Mucosa of rectum (tissue), 2 donors: ENCODE results near the gene COL12A1.
A peak's percentile ranks its signal among the peaks of the same experiment; 100 is the strongest.

ENCODE experiments used
- H3K27ac ChIP-seq, 2 donors: one replicate each; pipeline ENCODE4 v1.7.0; 2013; ENCODE audit warnings: inconsistent platforms in 2 of 2, low read depth in 2 of 2, low read length in 2 of 2
- H3K27me3 ChIP-seq, 2 donors: one replicate each; pipeline ENCODE4 v1.7.0; 2013; ENCODE audit warnings: low read length in 2 of 2; ENCODE audit not compliant: control insufficient read depth in 2 of 2, insufficient read depth in 2 of 2
- H3K36me3 ChIP-seq, 2 donors: one replicate each; pipeline ENCODE4 v1.7.0; 2013; ENCODE audit warnings: low read length in 2 of 2; ENCODE audit not compliant: control insufficient read depth in 2 of 2, insufficient read depth in 2 of 2
- H3K4me1 ChIP-seq, 2 donors: one replicate each; pipeline ENCODE4 v1.7.0; 2013; ENCODE audit warnings: low read length in 2 of 2, mild to moderate bottlenecking in 1 of 2; ENCODE audit not compliant: control insufficient read depth in 2 of 2, insufficient read depth in 2 of 2
- H3K4me3 ChIP-seq, 2 donors: one replicate each; pipeline ENCODE4 v1.7.0; 2013; ENCODE audit warnings: low read length in 2 of 2
- H3K9ac ChIP-seq, 2 donors: one replicate each; pipeline ENCODE4 v1.7.0; 2013; ENCODE audit warnings: low read length in 2 of 2, low read depth in 1 of 2, mild to moderate bottlenecking in 1 of 2
- H3K9me3 ChIP-seq, 2 donors: one replicate each; pipeline ENCODE4 v1.7.0; 2013; ENCODE audit warnings: low read length in 2 of 2; ENCODE audit not compliant: control insufficient read depth in 2 of 2
- donor health status: healthy.
- donor health status: Normal muscosa, but diverticular disease.

The COL12A1 gene

GRCh38 chr6:75213732-75214131 lies 7.9 kb upstream of the COL12A1 start:
- Histone ChIP-seq H3K27ac (no peak overlapping the region), H3K4me1 (peaks cover 2 to 7% of the 10 kb centered on the region in 2 donors), H3K9ac (no peak overlapping the region)

GRCh38 chr6:75213112-75213511 lies 7.3 kb upstream of the COL12A1 start:
- Histone ChIP-seq H3K36me3 (no peaks in the 10 kb centered on the region), H3K9me3 (no peaks in the 10 kb centered on the region), H3K4me1 (peaks cover 4 to 10% of the 10 kb centered on the region in 2 donors), H3K4me3 (no peak overlapping the region), H3K27me3 (peaks cover 8% of the 10 kb centered on the region in 2 donors), H3K27ac (no peak overlapping the region), H3K9ac (no peak overlapping the region)

More at GRCh38 chr6:75213732-75214131, 7.9 kb upstream of the COL12A1 start:
- Histone ChIP-seq H3K27me3 (peaks cover 1% of the 10 kb centered on the region in 2 donors), H3K9me3 (no peaks in the 10 kb centered on the region), H3K36me3 (no peaks in the 10 kb centered on the region), H3K4me3 (no peak overlapping the region)

GRCh38 chr6:75211920-75212590 lies 6.2 kb upstream of the COL12A1 start:
- peak overlapping the region in 1 of 2 donors; percentile 19 for H3K27ac ChIP-seq
- no peak overlapping the region for H3K4me3 ChIP-seq
- H3K9ac ChIP-seq, result no peak overlapping the region
- no peaks in the 10 kb centered on the region for H3K36me3 ChIP-seq
- H3K4me1 ChIP-seq, result peaks cover 7 to 10% of the 10 kb centered on the region in 2 donors
- peaks cover 16 to 17% of the 10 kb centered on the region in 2 donors for H3K27me3 ChIP-seq
- H3K9me3 ChIP-seq, result no peaks in the 10 kb centered on the region

DNA sequence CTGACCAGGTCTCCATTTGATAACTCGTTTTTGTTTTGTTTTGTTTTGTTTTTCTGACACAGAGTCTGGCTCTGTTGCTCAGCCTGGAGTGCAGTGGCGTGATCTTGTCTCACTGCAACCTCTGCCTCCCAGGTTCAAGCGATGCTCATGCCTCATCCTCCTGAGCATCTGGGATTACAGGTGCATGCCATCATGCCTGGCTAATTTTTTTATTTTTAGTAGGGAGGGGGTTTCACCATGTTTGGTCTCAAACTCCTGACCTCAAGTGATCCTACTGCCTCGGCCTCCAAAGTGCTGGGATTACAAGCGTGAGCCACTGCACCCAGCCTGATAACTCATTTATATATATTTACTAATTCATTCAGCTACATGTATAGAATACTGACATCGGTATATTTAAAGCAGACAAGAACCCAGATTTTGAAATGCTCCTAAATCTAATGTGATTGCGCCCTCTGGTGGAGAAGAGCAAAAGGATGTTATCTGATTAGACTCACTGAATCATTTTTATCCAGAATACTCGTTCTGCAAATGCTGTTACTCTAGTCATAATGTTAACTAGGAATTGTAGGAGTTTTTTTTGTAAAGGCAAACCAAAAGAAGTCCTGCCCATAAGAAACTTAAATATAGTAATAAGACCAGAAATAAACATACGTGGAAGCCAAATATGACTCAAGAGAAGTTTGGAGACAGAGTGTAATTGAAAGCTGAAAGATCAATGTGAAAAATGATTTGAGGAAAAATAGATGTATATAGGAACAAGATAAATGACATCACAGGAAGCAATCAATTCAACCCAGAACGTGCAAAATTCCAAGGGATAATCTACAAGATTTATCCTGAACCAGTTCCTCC lies 5.3 kb upstream of the COL12A1 start:
- no peak overlapping the region for H3K27ac ChIP-seq
- H3K4me1 ChIP-seq, result peaks cover 11 to 13% of the 10 kb centered on the region in 2 donors
- H3K9ac ChIP-seq, result no peak overlapping the region
- H3K9me3 ChIP-seq, result no peaks in the 10 kb centered on the region
- H3K36me3 ChIP-seq, result no peaks in the 10 kb centered on the region
- H3K4me3 ChIP-seq, result no peak overlapping the region
- H3K27me3 ChIP-seq, result peaks cover 25 to 26% of the 10 kb centered on the region in 2 donors

GRCh38 chr6:75209184-75209723 lies 3.4 kb upstream of the COL12A1 start:
- peaks cover 38 to 42% of the 10 kb centered on the region in 2 donors for H3K27me3 ChIP-seq
- peaks cover 12 to 15% of the 10 kb centered on the region in 2 donors for H3K4me1 ChIP-seq
- H3K9ac ChIP-seq, result no peak overlapping the region
- H3K36me3 ChIP-seq, result no peaks in the 10 kb centered on the region
- H3K27ac ChIP-seq, result no peak overlapping the region
- H3K9me3 ChIP-seq, result no peaks in the 10 kb centered on the region
- no peak overlapping the region for H3K4me3 ChIP-seq

DNA sequence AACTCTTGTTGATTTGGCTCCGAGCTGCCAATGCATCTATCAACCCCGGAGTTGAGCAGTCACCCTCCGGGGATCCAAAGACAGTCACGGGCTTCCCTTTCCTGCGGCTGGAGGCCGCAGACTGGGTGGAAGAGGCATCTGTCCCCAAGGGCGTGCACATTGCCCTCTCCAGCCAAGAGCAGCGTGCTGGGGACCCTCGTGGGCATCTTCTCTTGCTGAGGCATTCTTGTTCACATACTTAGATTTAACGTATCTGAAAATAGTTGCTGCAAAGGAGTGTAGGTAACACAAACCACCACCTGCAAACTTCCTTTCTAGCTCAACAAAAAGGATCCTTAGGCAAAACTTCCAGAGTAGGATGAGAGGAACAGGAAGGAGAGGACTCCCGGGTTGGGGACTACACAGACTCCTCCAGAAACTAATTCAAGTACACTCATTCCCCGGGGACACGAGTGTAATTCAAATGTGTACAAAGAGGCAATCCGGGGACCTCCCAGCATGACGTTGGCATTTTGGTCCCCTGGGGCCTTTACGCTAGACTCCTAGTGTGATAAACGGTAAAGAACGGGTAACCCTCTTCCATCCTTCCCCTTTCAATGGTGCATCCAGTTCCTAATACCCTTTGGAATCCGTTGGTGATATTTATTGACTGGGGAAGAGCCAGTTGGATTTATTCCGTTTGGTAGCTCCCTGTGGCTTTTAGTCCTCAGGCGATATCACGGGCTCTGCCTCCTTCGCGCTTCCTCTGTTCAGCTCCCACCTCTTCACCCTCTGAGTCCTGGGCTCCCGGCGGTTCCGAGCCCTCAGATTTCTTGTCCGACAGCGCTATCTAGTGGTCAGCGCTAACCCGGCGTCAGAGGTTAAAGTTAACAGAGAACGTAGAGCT lies 2.7 kb upstream of the COL12A1 start:
- Histone ChIP-seq H3K9ac (peak overlapping the region; percentile 2 to 13), H3K27ac (no peak overlapping the region), H3K4me3 (peak overlapping the region in 1 of 2 donors; percentile 51), H3K9me3 (no peaks in the 10 kb centered on the region), H3K36me3 (no peaks in the 10 kb centered on the region), H3K4me1 (peaks cover 12 to 15% of the 10 kb centered on the region in 2 donors), H3K27me3 (peaks cover 42 to 49% of the 10 kb centered on the region in 2 donors)

GRCh38 chr6:75206576-75207342 lies 906 bp upstream of the COL12A1 start:
- no peaks in the 10 kb centered on the region for H3K9me3 ChIP-seq
- H3K27ac ChIP-seq, result peak overlapping the region; percentile 32 to 77
- peak overlapping the region; percentile 54 to 76 for H3K4me3 ChIP-seq
- H3K27me3 ChIP-seq, result peaks cover 54% of the 10 kb centered on the region in 2 donors
- H3K9ac ChIP-seq, result peak overlapping the region in 1 of 2 donors; percentile 3
- H3K36me3 ChIP-seq, result no peaks in the 10 kb centered on the region
- peaks cover 12% of the 10 kb centered on the region in 2 donors for H3K4me1 ChIP-seq

DNA sequence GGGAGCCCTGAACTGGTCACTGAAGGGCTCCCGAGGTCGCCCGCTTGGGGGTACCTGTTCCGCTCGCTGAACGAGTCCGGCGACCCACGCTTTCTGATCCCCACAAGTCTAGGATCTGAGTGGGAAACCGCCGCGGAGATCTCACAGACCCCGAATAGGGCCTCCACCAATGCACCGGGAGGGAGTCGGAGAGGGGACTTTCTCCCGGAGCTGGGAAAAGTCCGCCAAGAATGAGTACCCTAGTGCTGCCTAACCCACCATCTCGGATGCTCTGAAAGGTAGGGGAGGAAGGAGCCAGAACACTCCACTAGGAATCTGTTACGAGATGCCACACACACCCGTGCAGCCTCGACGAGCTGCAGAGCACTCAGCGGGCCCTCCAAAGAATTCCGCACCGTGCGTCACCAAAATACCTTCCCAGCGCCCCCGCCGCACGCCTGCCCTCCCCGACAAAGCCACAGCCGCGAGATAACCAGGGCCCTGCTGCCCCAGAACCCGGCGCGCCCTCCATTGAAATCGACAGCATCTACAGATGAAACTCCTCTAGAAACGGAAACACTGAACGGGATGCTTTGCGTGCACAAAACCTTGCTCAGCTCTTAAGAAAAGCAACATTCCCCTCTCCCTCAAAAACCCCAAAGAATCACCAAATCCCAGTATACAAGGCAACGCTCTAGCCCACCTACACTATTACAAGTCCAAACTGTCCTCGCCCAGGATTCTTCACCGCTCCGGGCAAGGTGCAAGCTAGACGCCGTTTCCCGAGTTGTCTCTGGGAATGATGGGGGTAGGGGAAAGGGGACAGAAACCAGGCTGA lies 686 bp downstream of the COL12A1 start:
- H3K36me3 ChIP-seq, result no peaks in the 10 kb centered on the region
- H3K27me3 ChIP-seq, result peaks cover 54 to 61% of the 10 kb centered on the region in 2 donors
- peak overlapping the region; percentile 54 to 76 for H3K4me3 ChIP-seq
- no peaks in the 10 kb centered on the region for H3K9me3 ChIP-seq
- peak overlapping the region; percentile 30 to 47 for H3K9ac ChIP-seq
- H3K27ac ChIP-seq, result peak overlapping the region; percentile 65 to 77
- H3K4me1 ChIP-seq, result peaks cover 9 to 12% of the 10 kb centered on the region in 2 donors
